ENCODE measurements around the gene C19orf47. TPM values are rescaled to one million over a fixed set of nuclear protein-coding genes. Genes with fewer than 3 reads are reported as not detected.

C19orf47 gene
- total RNA-seq, 4 donors from 2014 or later: 14.8 to 34.9 (median 16.3) TPM

GRCh38 chr19:40379446-40380198, 31.4 kb upstream of the C19orf47 start:
- whole genome bisulfite sequencing: 87% methylated on average over 5 of the region's 11 CpGs
- TF ChIP-seq CTCF (IDR thresholded peaks at IDR 0.05): no peak
- no peak for TF ChIP-seq EP300 (IDR thresholded peaks at IDR 0.05)
- no peak for TF ChIP-seq POLR2AphosphoS5 (IDR thresholded peaks at IDR 0.05)
- no peak for TF ChIP-seq POLR2A (IDR thresholded peaks at IDR 0.05)
- no peaks in the 10 kb centered on the region for H3K27me3 ChIP-seq

GRCh38 chr19:40378509-40378908, 30.3 kb upstream of the C19orf47 start:
- no peaks in the 10 kb centered on the region for H3K27me3 ChIP-seq
- H3K27ac ChIP-seq: no peak overlapping the region
- H3K36me3 ChIP-seq: peaks cover 70% of the 10 kb centered on the region
- DNase-seq (ENCODE audit: low spot score in 2 of 2): no peak
- H3K4me3 ChIP-seq: no peak overlapping the region
- no peaks in the 10 kb centered on the region for H3K9me3 ChIP-seq
- TF ChIP-seq EP300 (IDR thresholded peaks at IDR 0.05): no peak
- TF ChIP-seq POLR2AphosphoS5 (IDR thresholded peaks at IDR 0.05): no peak
- TF ChIP-seq CTCF (IDR thresholded peaks at IDR 0.05): no peak
- TF ChIP-seq POLR2A (IDR thresholded peaks at IDR 0.05): no peak
- no CpG with 5 or more reads among the region's 2 CpGs for WGBS
- H3K4me1 ChIP-seq: no peaks in the 10 kb centered on the region

More at GRCh38 chr19:40379446-40380198, 31.4 kb upstream of the C19orf47 start:
- no peak for DNase-seq (ENCODE audit: low spot score in 2 of 2)
- no peaks in the 10 kb centered on the region for H3K9me3 ChIP-seq
- no peak overlapping the region for H3K4me3 ChIP-seq
- peaks cover 63% of the 10 kb centered on the region for H3K36me3 ChIP-seq
- no peak overlapping the region for H3K27ac ChIP-seq
- H3K4me1 ChIP-seq: no peaks in the 10 kb centered on the region

- TF ChIP-seq POLR2AphosphoS5 (IDR thresholded peaks at IDR 0.05): no peak
- no peak for TF ChIP-seq POLR2A (IDR thresholded peaks at IDR 0.05)
- no peak for TF ChIP-seq CTCF (IDR thresholded peaks at IDR 0.05)
- no peak for TF ChIP-seq EP300 (IDR thresholded peaks at IDR 0.05)
- H3K36me3 ChIP-seq: peaks cover 76% of the 10 kb centered on the region
These were observed 29.7 kb upstream of the C19orf47 start for GRCh38 chr19:40377876-40378385.

DNA sequence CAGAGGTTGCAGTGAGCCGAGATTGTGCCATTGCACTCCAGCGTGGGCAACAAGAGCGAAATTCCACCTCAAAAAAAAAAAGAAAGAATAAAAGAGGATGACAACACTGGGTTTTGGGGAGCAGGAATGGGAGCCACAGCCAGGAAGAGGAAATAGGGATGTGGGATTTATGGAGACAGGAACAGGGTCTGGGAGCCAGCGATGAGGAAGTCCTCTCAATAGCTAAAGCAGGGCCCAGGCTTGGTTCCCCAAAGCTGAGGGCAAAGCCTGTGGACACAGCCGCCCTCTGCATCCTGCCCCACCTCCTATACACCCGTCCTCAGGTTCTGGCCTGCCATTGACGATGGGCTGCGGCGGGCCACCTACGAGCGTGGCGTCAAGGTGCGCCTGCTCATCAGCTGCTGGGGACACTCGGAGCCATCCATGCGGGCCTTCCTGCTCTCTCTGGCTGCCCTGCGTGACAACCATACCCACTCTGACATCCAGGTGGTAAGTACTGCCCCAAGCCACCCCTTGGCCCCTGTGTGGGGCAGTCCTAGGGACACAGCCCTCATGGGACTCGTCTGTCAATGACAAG, 28.2 kb upstream of the C19orf47 start:
- Histone ChIP-seq H3K27me3 (no peaks in the 10 kb centered on the region), H3K36me3 (peaks cover 90% of the 10 kb centered on the region), H3K9me3 (no peaks in the 10 kb centered on the region), H3K4me3 (no peak overlapping the region), H3K4me1 (no peaks in the 10 kb centered on the region), H3K27ac (no peak overlapping the region)
- TF ChIP-seq POLR2A (IDR thresholded peaks at IDR 0.05) (no peak), CTCF (IDR thresholded peaks at IDR 0.05) (no peak), EP300 (IDR thresholded peaks at IDR 0.05) (no peak)
- WGBS: 84% methylated on average over 7 of the region's 17 CpGs
- no peak for DNase-seq (ENCODE audit: low spot score in 2 of 2)

More at GRCh38 chr19:40377876-40378385, 29.7 kb upstream of the C19orf47 start:
- no peaks in the 10 kb centered on the region for H3K4me1 ChIP-seq
- H3K27ac ChIP-seq: no peak overlapping the region
- H3K9me3 ChIP-seq: no peaks in the 10 kb centered on the region
- no peaks in the 10 kb centered on the region for H3K27me3 ChIP-seq
- no peak for DNase-seq (ENCODE audit: low spot score in 2 of 2)
- 88% methylated on average over 11 of the region's 25 CpGs for WGBS
- no peak overlapping the region for H3K4me3 ChIP-seq

GRCh38 chr19:40374084-40374483, 25.9 kb upstream of the C19orf47 start:
- TF ChIP-seq CTCF (IDR thresholded peaks at IDR 0.05) (no peak), EP300 (IDR thresholded peaks at IDR 0.05) (no peak), POLR2A (IDR thresholded peaks at IDR 0.05) (no peak), POLR2AphosphoS5 (IDR thresholded peaks at IDR 0.05) (no peak)

More at GRCh38 chr19:40374084-40374483, 25.9 kb upstream of the C19orf47 start:
- Histone ChIP-seq H3K4me1 (no peaks in the 10 kb centered on the region), H3K27me3 (no peaks in the 10 kb centered on the region), H3K4me3 (no peak overlapping the region), H3K9me3 (no peaks in the 10 kb centered on the region), H3K27ac (no peak overlapping the region), H3K36me3 (peaks cover 93% of the 10 kb centered on the region)
- 82% methylated on average over 3 of the region's 7 CpGs for WGBS
- DNase-seq (ENCODE audit: low spot score in 2 of 2): no peak

All from suprapubic skin (tissue), 4 donors.